Measurements from ENCODE around the gene RGPD3. TPM values are rescaled to one million over a fixed set of nuclear protein-coding genes. Genes with fewer than 3 reads are reported as not detected.
"Not testable (repeated sequence)": the region's sequence is repeated elsewhere in the genome, so short reads cannot be mapped to it uniquely, and the experiment has no call there.

Gene RGPD3
- total RNA-seq, 1 donor from 2014 or later, result 1.2 TPM

GRCh38 chr2:106487386-106488191, 19.4 kb upstream of the RGPD3 start:
- not testable (repeated sequence) for DNase-seq (ENCODE audit: low spot score in 2 of 2); FAIRE-seq

- DNase-seq (ENCODE audit: low spot score in 2 of 2); FAIRE-seq: not testable (repeated sequence)
Measured at GRCh38 chr2:106486551-106487385, 18.6 kb upstream of the RGPD3 start, which contains the start of gene CD8B2. TSS of gene CD8B2 (plus strand) at chr2:106487364. CDS start at chr2:106487427, 63 bp downstream.

- DNase-seq (ENCODE audit: low spot score in 2 of 2); FAIRE-seq: not testable (repeated sequence)
Measured at GRCh38 chr2:106479563-106479962, 11.3 kb upstream of the RGPD3 start.

GRCh38 chr2:106477647-106478046, 9.4 kb upstream of the RGPD3 start:
- not testable (repeated sequence) for DNase-seq (ENCODE audit: low spot score in 2 of 2); FAIRE-seq

- FAIRE-seq; DNase-seq (ENCODE audit: low spot score in 2 of 2): not testable (repeated sequence)
Measured at GRCh38 chr2:106470658-106471057, 2.4 kb upstream of the RGPD3 start.

- FAIRE-seq; DNase-seq (ENCODE audit: low spot score in 2 of 2): not testable (repeated sequence)
Measured at GRCh38 chr2:106467516-106467915, 697 bp downstream of the RGPD3 start.

GRCh38 chr2:106461882-106462281, 6.3 kb downstream of the RGPD3 start:
- not testable (repeated sequence) for FAIRE-seq

GRCh38 chr2:106390680-106391079, 77.5 kb downstream of the RGPD3 start:
- not testable (repeated sequence) for DNase-seq (ENCODE audit: low spot score in 2 of 2); FAIRE-seq

More at GRCh38 chr2:106461882-106462281, 6.3 kb downstream of the RGPD3 start:
- DNase-seq (ENCODE audit: low spot score in 2 of 2), result not testable (repeated sequence)

GRCh38 chr2:106388814-106389410, 79.3 kb downstream of the RGPD3 start:
- not testable (repeated sequence) for FAIRE-seq

GRCh38 chr2:106384548-106384947, 83.7 kb downstream of the RGPD3 start:
- FAIRE-seq; DNase-seq (ENCODE audit: low spot score in 2 of 2): not testable (repeated sequence)

More at GRCh38 chr2:106388814-106389410, 79.3 kb downstream of the RGPD3 start:
- not testable (repeated sequence) for DNase-seq (ENCODE audit: low spot score in 2 of 2)

- not testable (repeated sequence) for FAIRE-seq; DNase-seq (ENCODE audit: low spot score in 2 of 2)
Measured at GRCh38 chr2:106381867-106382266, 86.3 kb downstream of the RGPD3 start.

GRCh38 chr2:106379567-106379966, 88.6 kb downstream of the RGPD3 start:
- FAIRE-seq; DNase-seq (ENCODE audit: low spot score in 2 of 2): not testable (repeated sequence)

GRCh38 chr2:106369182-106369581, 99.0 kb downstream of the RGPD3 start:
- FAIRE-seq; DNase-seq (ENCODE audit: low spot score in 2 of 2): not testable (repeated sequence)

GRCh38 chr2:106366204-106366885, 101.9 kb downstream of the RGPD3 start:
- DNase-seq (ENCODE audit: low spot score in 2 of 2) (no peak), FAIRE-seq (no peak)

GRCh38 chr2:106363791-106364190, 104.4 kb downstream of the RGPD3 start:
- FAIRE-seq (no peak), DNase-seq (ENCODE audit: low spot score in 2 of 2) (no peak)

GRCh38 chr2:106362789-106363188, 105.4 kb downstream of the RGPD3 start:
- FAIRE-seq, result no peak
- DNase-seq (ENCODE audit: low spot score in 2 of 2), result no peak

GRCh38 chr2:106359512-106359911, 108.7 kb downstream of the RGPD3 start:
- DNase-seq (ENCODE audit: low spot score in 2 of 2) (no peak), FAIRE-seq (no peak)

- DNase-seq (ENCODE audit: low spot score in 2 of 2), result no peak
- FAIRE-seq, result no peak
Measured at GRCh38 chr2:106358521-106358920, 109.7 kb downstream of the RGPD3 start.

- no peak for DNase-seq (ENCODE audit: low spot score in 2 of 2)
- no peak for FAIRE-seq
Measured at GRCh38 chr2:106358081-106358480, 110.1 kb downstream of the RGPD3 start.

GRCh38 chr2:106356291-106356690, 111.9 kb downstream of the RGPD3 start:
- FAIRE-seq, result no peak
- no peak for DNase-seq (ENCODE audit: low spot score in 2 of 2)
